H1 (cell line): ENCODE results near the gene MMP17. TPM values are rescaled to one million over a fixed set of nuclear protein-coding genes. Genes with fewer than 3 reads are reported as not detected.

Source experiments
- CTCF ChIA-PET: fragments of 300-600 bp; sonication (Branson Sonifier 250); formaldehyde crosslinking; loops from one replicate; lab custom pipeline; 2021; ENCODE audit not compliant: partially characterized antibody; lab: Charles Lee
- POLR2A ChIA-PET: fragments of 300-600 bp; sonication (Branson Sonifier 250); formaldehyde crosslinking; loops from one replicate; lab custom pipeline; 2021; ENCODE audit warnings: inconsistent platforms; ENCODE audit not compliant: partially characterized antibody; lab: Charles Lee
- DNase-seq, 2 experiments: peaks; one replicate each; pipeline versions ENCODE4 v3.0.0 to v3.0.0-alpha.2; 2010 to 2022; ENCODE audit warnings: low spot score in 2 of 2, low read depth in 1 of 2, mixed read lengths in 1 of 2
- FAIRE-seq: peaks from 2 replicates; lab custom pipeline; 2011; peaks lifted over from hg19 to GRCh38; lab: Jason Lieb, UNC
- H2AFZ ChIP-seq: 2 replicates; pipeline ENCODE4 v1.8.1; 2012; ENCODE audit warnings: low read length, inconsistent platforms
- H2AK5ac ChIP-seq: 2 replicates; pipeline ENCODE4 v1.6.1; 2013; ENCODE audit warnings: low read depth, low read length
- H2BK120ac ChIP-seq: replicated peaks from 2 replicates; pipeline ENCODE3; 2013; ENCODE audit warnings: low read depth, low read length, inconsistent platforms
- H2BK12ac ChIP-seq: 2 replicates; pipeline ENCODE4 v1.6.1; 2013; ENCODE audit warnings: low read depth, low read length
- H2BK15ac ChIP-seq: 2 replicates; pipeline ENCODE4 v1.6.1; 2013; ENCODE audit warnings: low read length
- H2BK20ac ChIP-seq: 2 replicates; pipeline ENCODE4 v1.6.1; 2013; ENCODE audit warnings: low read length
- H2BK5ac ChIP-seq: 2 replicates; pipeline ENCODE4 v1.6.1; 2013; ENCODE audit warnings: low read depth, low read length
- H3K14ac ChIP-seq: 2 replicates; pipeline ENCODE4 v1.6.1; 2013; ENCODE audit warnings: inconsistent platforms; ENCODE audit not compliant: insufficient read length
- H3K18ac ChIP-seq: 2 replicates; pipeline ENCODE4 v1.6.1; 2013; ENCODE audit warnings: low read length; ENCODE audit errors: extremely low read depth
- H3K23ac ChIP-seq: 2 replicates; pipeline ENCODE4 v1.6.1; 2013; ENCODE audit warnings: inconsistent platforms; ENCODE audit not compliant: insufficient read length
- H3K23me2 ChIP-seq: 2 replicates; pipeline ENCODE4 v1.6.1; 2013; ENCODE audit warnings: low read depth, low read length
- H3K27ac ChIP-seq: 2 replicates; pipeline ENCODE4 v1.6.1; 2011; ENCODE audit warnings: low read depth, low read length, inconsistent platforms
- H3K27me3 ChIP-seq, 4 experiments: replicated peaks in 1 of 4; 1 replicate in 1 of 4; 2 replicates in 3 of 4; pipeline versions ENCODE4 v1.6.1 to v1.8.1; 2011 to 2013; ENCODE audit warnings: low read length in 3 of 4, mild to moderate bottlenecking in 3 of 4, inconsistent platforms in 2 of 4, mixed read lengths in 2 of 4, moderate library complexity in 1 of 4; ENCODE audit not compliant: control insufficient read depth in 3 of 4, insufficient read depth in 3 of 4; ENCODE audit errors: extremely low read depth in 1 of 4
- H3K36me3 ChIP-seq, 4 experiments: 2 replicates each; pipeline versions ENCODE4 v1.6.1 to v1.8.1; 2011 to 2013; ENCODE audit warnings: mild to moderate bottlenecking in 4 of 4, low read length in 3 of 4, moderate library complexity in 2 of 4, control low read depth in 1 of 4, inconsistent platforms in 1 of 4; ENCODE audit not compliant: insufficient read depth in 4 of 4, control insufficient read depth in 2 of 4
- H3K4ac ChIP-seq: replicated peaks from 2 replicates; pipeline ENCODE3; 2013; ENCODE audit warnings: low read length, low read depth, mixed read lengths, inconsistent platforms; ENCODE audit not compliant: insufficient read length
- H3K4me1 ChIP-seq, 4 experiments: replicated peaks in 1 of 4; 1 replicate in 1 of 4; 2 replicates in 3 of 4; pipeline versions ENCODE4 v1.6.1 to v1.8.1; 2011 to 2013; ENCODE audit warnings: low read length in 3 of 4, inconsistent platforms in 2 of 4, mixed read lengths in 1 of 4; ENCODE audit not compliant: insufficient read depth in 4 of 4, control insufficient read depth in 3 of 4
- H3K4me2 ChIP-seq, 2 experiments: 2 replicates each; pipeline versions ENCODE4 v1.6.1 to v1.8.1; 2011 to 2013; ENCODE audit warnings: low read depth in 2 of 2, low read length in 2 of 2, control low read depth in 1 of 2, inconsistent platforms in 1 of 2, mild to moderate bottlenecking in 1 of 2; ENCODE audit not compliant: insufficient read depth in 1 of 2
- H3K4me3 ChIP-seq, 4 experiments: fragments of 200-600, 300-600 bp in 1 of 4; sonication (generic), shearing (Covaris generic), sonication (Bioruptor Twin) in 1 of 4; 2 replicates each; pipeline versions ENCODE4 v1.5.1 to v1.8.1; 2011 to 2016; ENCODE audit warnings: low read length in 4 of 4, low read depth in 3 of 4, control low read depth in 2 of 4, inconsistent platforms in 2 of 4, mild to moderate bottlenecking in 2 of 4, mixed read lengths in 1 of 4, moderate library complexity in 1 of 4; ENCODE audit not compliant: insufficient read depth in 2 of 4; ENCODE audit errors: extremely low read depth in 1 of 4
- H3K56ac ChIP-seq: replicated peaks from 2 replicates; pipeline ENCODE3; 2013; ENCODE audit warnings: low read depth, mild to moderate bottlenecking, mixed read lengths, low read length, inconsistent platforms; ENCODE audit not compliant: insufficient read length
- H3K79me1 ChIP-seq: 2 replicates; pipeline ENCODE4 v1.6.1; 2013; ENCODE audit warnings: low read depth, low read length, control low read depth
- H3K79me2 ChIP-seq, 2 experiments: 2 replicates each; pipeline versions ENCODE4 v1.6.1 to v1.8.1; 2012 to 2013; ENCODE audit warnings: low read length in 2 of 2, mild to moderate bottlenecking in 2 of 2, inconsistent platforms in 1 of 2; ENCODE audit not compliant: insufficient read depth in 2 of 2, control insufficient read depth in 1 of 2
- H3K9ac ChIP-seq, 4 experiments: replicated peaks in 1 of 4; 1 replicate in 1 of 4; 2 replicates in 3 of 4; pipeline versions ENCODE4 v1.6.1 to v1.8.1; 2011 to 2013; ENCODE audit warnings: low read depth in 3 of 4, low read length in 3 of 4, control low read depth in 2 of 4, mild to moderate bottlenecking in 2 of 4, moderate library complexity in 2 of 4, inconsistent platforms in 1 of 4; ENCODE audit errors: extremely low read depth in 1 of 4
- H3K9me3 ChIP-seq, 2 experiments: 2 replicates each; pipeline versions ENCODE4 v1.6.1 to v1.8.1; 2012 to 2013; ENCODE audit warnings: mild to moderate bottlenecking in 2 of 2, moderate library complexity in 2 of 2, control low read depth in 1 of 2, inconsistent platforms in 1 of 2, low read depth in 1 of 2, low read length in 1 of 2, mixed read lengths in 1 of 2; ENCODE audit not compliant: insufficient read depth in 2 of 2
- H4K20me1 ChIP-seq, 2 experiments: replicated peaks in 1 of 2; 2 replicates each; pipeline versions ENCODE3 to v1.8.1; 2011 to 2013; ENCODE audit warnings: inconsistent platforms in 2 of 2, low read length in 2 of 2, mild to moderate bottlenecking in 1 of 2; ENCODE audit not compliant: insufficient read depth in 2 of 2, control insufficient read depth in 1 of 2
- H4K5ac ChIP-seq: 2 replicates; pipeline ENCODE4 v1.6.1; 2013; ENCODE audit warnings: low read length, low read depth, mixed read lengths, inconsistent platforms; ENCODE audit not compliant: insufficient read length
- H4K8ac ChIP-seq: 2 replicates; pipeline ENCODE4 v1.8.0; 2013; ENCODE audit warnings: mild to moderate bottlenecking, moderate library complexity, low read length, inconsistent platforms; ENCODE audit not compliant: insufficient read depth; ENCODE audit errors: extremely low read depth
- H4K91ac ChIP-seq: replicated peaks from 2 replicates; pipeline ENCODE3; 2013; ENCODE audit warnings: low read length, mixed read lengths, inconsistent platforms; ENCODE audit not compliant: insufficient read length
- BCL11A ChIP-seq, 2 experiments: IDR thresholded peaks; one replicate each; pipeline ENCODE4 v1.6.1; 2011; ENCODE audit warnings: low read depth in 2 of 2, low read length in 2 of 2, mild to moderate bottlenecking in 2 of 2
- POLR2A ChIP-seq, 2 experiments: IDR thresholded peaks; 1 replicate in 1 of 2; 2 replicates in 1 of 2; pipeline ENCODE4 v1.6.1; 2011; ENCODE audit warnings: low read depth in 2 of 2, low read length in 2 of 2, mild to moderate bottlenecking in 2 of 2; ENCODE audit errors: control extremely low read depth in 1 of 2
- WGBS, 2 experiments: shearing (Covaris generic) in 1 of 2; methylation state at CpG; one replicate each; pipeline versions ENCODE4 v1.1.6 to v1.1.7; 2013 to 2015; ENCODE audit warnings: low lambda C conversion rate in 2 of 2, mixed read lengths in 2 of 2, inconsistent platforms in 1 of 2, low coverage in 1 of 2, missing lambda C conversion rate in 1 of 2; ENCODE audit not compliant: insufficient replicate concordance in 2 of 2, insufficient coverage in 1 of 2, insufficient read length in 1 of 2; ENCODE audit errors: extremely low coverage in 1 of 2, missing lambda C conversion rate in 1 of 2; 5-methylcytosine and 5-hydroxymethylcytosine counted together
- polyA plus RNA-seq, 7 experiments: library from polyadenylated mRNA; depleted of rRNA in 3 of 7; stranded (reverse) in 5 of 7; unstranded in 2 of 7; fragments of >200 nt in 5 of 7; fragments of 200-250 nt in 2 of 7; gene quantifications; 1 replicate in 5 of 7; 2 replicates in 1 of 7; 4 replicates in 1 of 7; pipeline versions ENCODE4 v1.2.1 to v1.2.3, GENCODE V29; 2011 to 2013; ENCODE audit warnings: missing spikeins in 2 of 7, mixed read lengths in 2 of 7
- total RNA-seq: library from RNA; stranded (reverse); fragmentation: NEBNext Ultra II Directional; extraction: Animal tissue kit (Norgen Biotek cat#: 25700); gene quantifications from 2 replicates; pipeline ENCODE4 v1.2.1, GENCODE V29; 2021

MMP17 gene
- total and polyA plus RNA-seq, 2 of the 8 experiments (the other 6 are each of a cell fraction or from before 2014, with no cell fraction given): 41.3 to 53.8 TPM

DNA sequence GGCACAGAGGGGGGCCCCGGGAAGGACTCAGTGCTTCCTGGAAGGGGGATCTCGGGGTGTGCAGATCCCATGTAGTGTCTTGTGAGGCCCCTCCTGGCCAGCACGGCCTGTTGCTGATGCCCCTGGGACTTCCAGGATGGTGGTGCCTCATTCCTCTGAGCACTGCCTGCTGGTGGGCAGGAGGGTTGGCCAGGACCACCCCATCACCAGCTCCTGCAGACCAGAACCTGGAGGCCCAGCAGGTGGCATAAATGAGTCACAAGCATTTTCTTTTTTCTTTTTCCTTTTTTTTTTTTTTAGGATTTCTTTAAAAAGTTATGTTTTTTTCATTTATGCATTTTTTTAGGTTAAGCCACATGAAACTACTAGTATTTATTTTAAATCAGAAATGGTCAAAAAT is 8.0 kb downstream of the MMP17 start:
- no peak overlapping the region for H3K27ac ChIP-seq
- H3K4me3 ChIP-seq: no peak overlapping the region
- no peak overlapping the region for H3K4ac ChIP-seq
- H3K79me2 ChIP-seq: peaks cover 0 to 20% of the 10 kb centered on the region in 2 experiments; a peak in 2 of 4 replicates
- DNase-seq (no peak), FAIRE-seq (no peak)
- peaks cover 5 to 24% of the 10 kb centered on the region in 2 experiments for H4K20me1 ChIP-seq
- H3K23me2 ChIP-seq: no peaks in the 10 kb centered on the region
- no peak overlapping the region for H4K5ac ChIP-seq
- no peak overlapping the region for H2BK12ac ChIP-seq
- H2BK120ac ChIP-seq: no peak overlapping the region
- no peak overlapping the region for H2AK5ac ChIP-seq
- peaks cover 4% of the 10 kb centered on the region; the same call in 1 of the 2 replicates for H3K79me1 ChIP-seq
- H3K36me3 ChIP-seq: peaks cover 0 to 10% (median 2%) of the 10 kb centered on the region in 4 experiments; a peak in 2 of 8 replicates
- no peaks in the 10 kb centered on the region for H3K9me3 ChIP-seq
- POLR2A ChIA-PET: interaction anchor here (1.0 kb wide), 1 partner anchor 94 kb away, joined by 5 read pairs; no protein-coding TSS in a partner anchor
- no peak overlapping the region for H3K4me2 ChIP-seq
- H2AFZ ChIP-seq: no peak overlapping the region
- no peak overlapping the region for H3K23ac ChIP-seq
- H3K27me3 ChIP-seq: no peaks in the 10 kb centered on the region; a peak in 2 of 7 replicates
- H2BK5ac ChIP-seq: no peak overlapping the region
- H2BK15ac ChIP-seq: no peak overlapping the region
- CTCF ChIA-PET: interaction anchor here (0.5 to 3.3 kb wide), 4 partner anchors 30 to 262 kb away, joined by 3 to 9 read pairs (median 4); no protein-coding TSS in a partner anchor
- no peak overlapping the region for H3K9ac ChIP-seq
- peaks cover 0 to 10% (median 5%) of the 10 kb centered on the region in 4 experiments; a peak in 4 of 7 replicates for H3K4me1 ChIP-seq
- H2BK20ac ChIP-seq: no peak overlapping the region
- no peak overlapping the region for H4K8ac ChIP-seq
- WGBS, 2 experiments: 92% methylated on average over 3 of the region's 3 CpGs; no CpG with 5 or more reads in 1 of the 2 experiments
- TF ChIP-seq BCL11A (IDR thresholded peaks at IDR 0.05; ENCODE audit: low read depth in 2 of 2, low read length in 2 of 2) (no peak), POLR2A (IDR thresholded peaks at IDR 0.05; ENCODE audit: control extremely low read depth in 1 of 2, low read depth in 2 of 2, low read length in 2 of 2) (no peak)
- H3K14ac ChIP-seq: no peak overlapping the region
- no peak overlapping the region for H4K91ac ChIP-seq
- H3K56ac ChIP-seq: no peak overlapping the region
- no peak overlapping the region for H3K18ac ChIP-seq
